ENCODE results near the gene TAF1B.

The TAF1B gene

DNA sequence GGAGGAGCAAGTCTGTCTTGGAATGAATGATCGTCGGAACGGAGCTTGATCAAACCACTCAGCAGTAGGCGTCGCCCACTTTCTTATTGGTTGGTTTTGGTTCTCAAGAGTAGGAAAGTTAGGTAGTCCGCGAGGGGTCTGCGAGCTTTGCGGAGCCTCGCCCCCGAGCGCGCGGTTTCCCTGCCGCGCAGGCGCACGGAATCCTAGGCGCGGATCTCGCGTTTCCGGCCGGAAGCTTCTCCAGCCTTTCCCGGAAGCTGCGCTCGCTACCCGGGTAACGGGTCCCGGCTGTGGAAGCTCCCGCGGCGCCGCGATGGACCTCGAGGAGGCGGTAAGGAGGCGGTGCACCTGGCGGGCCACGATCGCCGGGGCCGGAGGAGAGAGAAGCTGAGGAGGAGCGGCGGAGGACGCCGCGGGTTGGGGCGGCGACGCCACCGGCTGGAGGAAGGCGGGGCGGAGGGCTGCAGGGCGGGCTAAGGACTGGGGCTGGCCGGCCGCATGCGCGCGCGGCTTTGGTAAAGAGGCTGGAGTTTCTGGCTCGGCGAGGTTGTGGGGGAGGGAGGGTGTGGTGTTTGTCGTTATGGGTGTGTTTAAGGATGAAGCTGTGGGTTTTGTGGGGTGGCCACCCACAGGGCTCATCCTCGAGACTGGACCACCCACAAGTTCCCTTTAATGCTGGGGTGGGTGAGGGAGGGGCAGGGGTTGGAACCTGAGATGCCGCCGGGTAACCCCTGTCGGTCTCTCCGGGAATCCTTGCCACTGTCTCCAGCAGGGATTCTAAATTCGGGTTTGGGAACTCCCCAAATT is at the start of gene TAF1B:
Gene TAF1B, plus strand, starts transcription at position 246 of the 807 bp plus-strand sequence. Its CDS starts 68 bp downstream, at position 314.
- FAIRE-seq = peak; percentile 82

DNA sequence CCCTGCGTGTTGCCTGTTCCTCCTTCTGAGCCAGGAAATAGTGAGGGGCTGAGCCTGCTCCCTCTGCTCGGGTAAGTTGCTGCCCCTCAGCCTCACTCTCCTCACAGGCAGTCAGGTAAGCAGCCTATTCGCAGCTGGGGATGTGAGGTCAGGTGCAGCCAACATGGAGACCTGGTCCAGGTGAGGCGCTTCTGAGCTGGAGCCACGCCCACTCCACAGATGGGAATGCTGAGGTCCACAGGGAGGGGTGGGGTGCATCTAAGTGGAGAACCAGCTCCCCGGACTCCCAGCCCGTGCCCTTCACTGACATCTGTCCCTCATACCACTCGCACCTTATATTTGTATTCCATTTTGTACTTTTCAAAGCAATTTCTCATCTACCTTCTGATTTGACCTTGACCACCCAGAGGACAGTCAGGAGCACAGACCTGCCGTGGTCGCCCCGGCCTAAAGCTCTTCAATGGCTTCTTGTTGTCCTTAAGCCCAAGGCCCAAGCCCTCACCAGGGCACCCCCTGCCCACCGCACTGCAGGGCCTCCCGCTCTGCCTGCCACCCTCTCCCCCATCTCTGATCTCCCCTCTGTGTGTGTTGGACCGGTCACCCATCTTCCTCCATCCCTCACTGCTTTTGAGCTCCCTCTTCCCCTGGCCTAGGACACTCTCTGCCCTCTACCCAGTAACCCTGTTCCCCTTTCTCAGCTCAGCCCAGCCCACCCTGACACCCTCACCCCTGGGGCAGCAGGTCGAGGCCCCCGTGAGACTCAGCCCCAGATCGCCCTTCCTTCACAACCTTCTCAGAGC is 49.2 kb upstream of the TAF1B start:
- no peak for FAIRE-seq

DNA sequence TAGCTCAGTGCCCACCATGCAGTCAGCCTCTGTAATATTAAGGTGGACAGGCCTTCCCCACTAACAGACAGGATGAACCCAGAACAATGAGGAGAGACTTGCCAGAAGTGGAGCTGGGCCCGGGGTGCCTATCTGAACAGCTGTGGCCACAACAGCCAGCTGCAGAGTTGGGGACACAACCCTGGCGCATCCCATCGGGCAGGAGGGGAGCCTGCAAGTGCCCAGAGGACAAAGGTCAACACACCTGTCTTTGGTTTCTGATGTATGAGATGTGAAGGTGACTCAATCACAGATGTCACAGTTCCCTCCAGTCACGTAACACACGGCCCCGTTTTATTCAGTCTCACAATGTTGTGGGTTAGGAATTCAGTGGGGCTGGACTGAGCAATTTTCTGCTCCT is 48.2 kb upstream of the TAF1B start:
- no peak for FAIRE-seq

DNA sequence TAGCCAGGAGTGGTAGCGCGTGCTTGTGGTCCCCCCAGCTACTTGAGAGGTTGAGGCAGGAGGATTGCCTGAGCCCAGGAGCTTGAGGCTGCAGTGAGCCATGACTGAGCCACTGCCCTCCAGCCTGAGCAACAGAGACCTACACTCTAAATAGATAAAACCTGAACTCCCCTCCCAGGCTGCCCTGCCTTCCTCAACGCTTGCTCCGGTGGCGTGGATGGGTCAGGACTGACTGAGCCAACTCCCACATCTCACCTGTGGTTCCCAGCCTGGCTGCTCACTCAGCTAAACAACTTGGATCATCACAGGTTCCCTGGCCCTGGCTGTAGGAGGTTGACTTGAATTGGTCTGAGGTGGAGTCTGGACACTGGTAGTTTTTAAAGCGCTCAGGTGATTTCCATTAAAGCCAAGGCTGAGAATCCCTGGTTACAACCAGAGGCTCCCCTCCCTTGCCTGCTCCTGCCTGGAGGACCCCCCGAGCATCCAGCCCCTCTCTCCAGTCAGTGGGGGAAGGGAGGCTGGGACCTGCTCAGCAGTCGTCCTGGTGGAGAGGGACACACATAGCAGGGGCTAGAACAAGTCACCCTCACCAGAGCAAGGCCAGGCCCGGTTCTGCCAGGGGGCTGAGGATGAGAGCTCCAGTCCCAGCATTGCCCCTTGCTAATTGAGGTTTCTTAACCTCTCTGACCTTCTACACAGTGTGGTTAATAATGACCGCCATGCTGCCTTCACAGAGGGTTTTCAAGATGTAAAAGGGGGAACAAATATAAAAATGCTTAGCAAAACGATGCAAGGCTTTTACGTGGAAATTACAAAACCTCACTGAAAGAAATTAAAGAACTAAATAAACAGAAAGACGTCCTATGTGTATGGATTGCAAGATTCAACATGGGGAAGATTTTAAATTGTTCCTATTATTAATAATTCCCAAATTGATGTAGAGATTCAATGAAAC is 46.9 kb upstream of the TAF1B start:
- no peak for FAIRE-seq

DNA sequence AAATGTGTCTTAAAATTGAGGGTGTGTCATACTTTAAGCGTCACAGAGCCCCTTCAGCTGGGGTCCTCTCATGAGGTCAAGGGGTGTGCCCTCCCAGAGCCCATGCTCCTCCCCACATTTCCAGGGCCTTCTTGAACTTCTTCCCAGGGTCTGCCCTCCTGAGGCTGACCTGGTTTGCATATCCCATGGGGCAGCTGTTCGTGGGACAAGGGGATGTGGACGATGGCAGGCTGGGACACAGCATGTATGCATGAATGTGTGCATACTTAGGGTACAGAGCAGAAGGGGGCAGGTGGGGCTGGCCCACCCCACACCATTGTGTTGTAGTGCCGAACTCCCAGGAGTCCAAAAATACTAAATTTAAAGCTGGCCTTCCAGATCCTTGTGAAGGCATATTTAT is 46.2 kb upstream of the TAF1B start:
- no peak for FAIRE-seq

DNA sequence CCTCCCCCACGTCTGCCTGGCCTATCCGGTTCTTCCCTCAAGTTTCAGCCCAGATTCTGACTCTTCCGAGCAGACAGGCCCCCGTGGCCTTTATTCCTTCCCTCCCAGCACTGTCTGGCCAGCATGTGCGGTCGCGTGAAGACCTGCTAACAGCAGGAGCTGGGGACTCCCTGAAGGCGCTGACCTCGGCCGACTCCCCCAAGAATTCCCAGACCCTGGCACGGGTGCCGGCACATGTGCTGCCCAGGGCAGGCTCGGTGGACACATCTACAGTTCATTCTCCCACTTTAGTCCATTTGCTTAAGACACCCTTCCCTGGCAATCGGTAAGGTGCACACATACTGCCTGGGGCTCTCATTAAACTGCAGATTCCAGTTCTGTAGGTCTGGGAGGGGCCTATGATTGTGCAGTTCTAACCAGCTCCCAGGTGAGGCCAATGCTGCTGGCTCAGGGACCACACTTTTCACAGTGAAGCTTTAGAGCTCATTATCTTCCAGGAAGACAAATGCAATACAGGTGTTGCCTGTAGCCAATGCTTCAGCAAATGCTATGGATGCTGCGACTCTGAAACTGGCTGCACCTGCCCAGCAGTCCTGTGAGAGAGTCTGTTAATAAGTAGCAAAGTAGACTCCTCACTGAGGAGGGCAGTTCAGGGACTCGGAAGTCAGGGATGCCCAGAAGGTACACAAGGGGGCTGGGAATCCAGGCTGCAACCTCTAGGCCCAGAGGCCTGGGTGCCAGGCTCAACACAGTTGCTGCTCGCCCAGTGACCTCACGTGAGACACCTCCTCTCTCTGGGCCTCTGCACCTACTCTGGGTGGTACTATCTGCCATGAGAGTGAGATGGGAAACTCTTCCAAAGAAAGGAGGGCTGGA is 45.4 kb upstream of the TAF1B start:
- no peak for FAIRE-seq

DNA sequence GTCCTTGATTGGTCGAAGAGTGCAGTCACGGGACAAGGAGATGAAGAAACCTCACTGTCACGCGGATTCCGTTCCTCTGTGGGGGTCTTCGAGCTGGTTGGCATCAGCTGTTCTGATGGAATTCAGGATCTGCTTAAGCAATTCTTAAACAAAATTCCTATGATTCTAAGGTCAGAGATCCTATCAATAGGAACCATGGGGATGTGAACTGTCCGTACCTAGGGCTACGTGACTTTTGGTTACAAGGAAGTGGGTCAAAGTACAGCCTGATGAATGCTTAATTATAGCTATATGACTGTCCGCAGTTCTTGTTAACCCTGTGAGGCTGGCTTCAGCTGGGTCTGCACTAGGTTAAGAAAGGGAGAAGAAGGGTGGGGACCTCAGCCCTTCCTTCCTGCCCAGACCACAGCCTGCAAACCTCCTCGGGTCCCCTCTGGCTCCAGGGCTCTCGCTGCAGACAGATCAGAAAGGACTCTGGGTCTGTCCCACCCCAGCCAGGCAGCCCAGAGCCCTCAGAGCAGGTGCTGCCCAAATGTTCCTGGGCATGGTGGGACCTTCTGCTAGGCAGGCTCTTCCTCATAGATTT is 44.2 kb upstream of the TAF1B start:
- no peak for FAIRE-seq

DNA sequence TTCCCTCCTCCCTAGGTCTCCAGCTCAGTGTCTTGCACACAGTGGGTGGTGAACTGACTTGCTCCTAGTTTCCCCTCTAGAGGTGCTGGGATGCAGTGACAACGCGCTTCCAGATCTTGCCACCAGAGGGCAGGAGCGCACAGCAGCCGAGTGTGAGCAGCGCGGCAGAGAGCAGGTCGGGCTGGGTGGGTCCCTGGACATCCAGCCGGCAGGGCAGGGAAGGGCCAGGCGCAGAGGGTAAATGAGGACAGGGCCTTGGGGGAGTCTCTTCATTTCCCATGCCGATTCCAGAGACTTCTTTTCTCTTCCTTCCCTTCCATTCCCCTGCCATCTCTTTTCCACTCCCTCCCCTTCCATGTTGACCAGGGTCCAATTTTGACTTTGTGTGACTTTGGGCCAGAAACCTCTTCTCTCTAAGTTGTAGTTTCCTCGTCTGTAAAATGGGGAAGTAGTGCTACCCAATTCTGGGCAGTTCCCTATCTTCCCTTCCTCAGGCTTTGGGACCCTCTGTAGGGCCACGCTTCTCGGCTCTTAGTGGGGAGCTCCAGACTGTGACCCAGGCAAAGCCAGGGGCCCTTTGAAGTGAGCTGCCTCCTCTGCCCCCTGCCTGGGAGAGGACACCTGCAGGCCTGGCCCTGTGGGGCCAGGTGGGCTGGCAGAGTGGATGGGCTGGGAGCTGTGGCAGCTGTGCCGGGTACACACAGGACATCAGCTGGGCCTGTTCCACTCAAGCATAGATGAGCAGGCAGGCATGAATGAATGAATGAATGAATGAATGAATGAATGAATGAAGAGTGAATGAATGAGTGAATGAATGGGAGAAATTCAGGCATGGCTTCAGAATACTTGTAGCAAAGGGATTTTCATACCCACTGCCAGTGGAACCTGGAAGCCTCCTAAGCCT is 43.3 kb upstream of the TAF1B start:
- peak; percentile 11 for FAIRE-seq

DNA sequence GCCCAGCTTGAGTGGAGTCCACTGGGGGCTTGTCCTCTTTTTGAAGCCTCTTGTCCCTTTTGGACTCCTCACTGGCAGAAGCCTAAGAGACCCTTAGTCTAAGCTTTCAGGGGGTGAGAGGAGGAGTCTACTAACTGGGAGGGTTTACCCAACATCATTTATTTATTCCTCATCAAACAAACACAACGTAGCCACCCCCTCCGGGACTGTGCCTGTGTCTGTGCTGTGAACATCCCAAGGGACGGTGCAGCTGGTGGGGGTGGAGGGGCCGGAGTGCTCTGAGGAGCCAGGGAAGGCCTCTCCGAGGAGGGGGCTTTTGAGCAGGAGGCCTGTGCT is 42.7 kb upstream of the TAF1B start:
- FAIRE-seq = no peak

DNA sequence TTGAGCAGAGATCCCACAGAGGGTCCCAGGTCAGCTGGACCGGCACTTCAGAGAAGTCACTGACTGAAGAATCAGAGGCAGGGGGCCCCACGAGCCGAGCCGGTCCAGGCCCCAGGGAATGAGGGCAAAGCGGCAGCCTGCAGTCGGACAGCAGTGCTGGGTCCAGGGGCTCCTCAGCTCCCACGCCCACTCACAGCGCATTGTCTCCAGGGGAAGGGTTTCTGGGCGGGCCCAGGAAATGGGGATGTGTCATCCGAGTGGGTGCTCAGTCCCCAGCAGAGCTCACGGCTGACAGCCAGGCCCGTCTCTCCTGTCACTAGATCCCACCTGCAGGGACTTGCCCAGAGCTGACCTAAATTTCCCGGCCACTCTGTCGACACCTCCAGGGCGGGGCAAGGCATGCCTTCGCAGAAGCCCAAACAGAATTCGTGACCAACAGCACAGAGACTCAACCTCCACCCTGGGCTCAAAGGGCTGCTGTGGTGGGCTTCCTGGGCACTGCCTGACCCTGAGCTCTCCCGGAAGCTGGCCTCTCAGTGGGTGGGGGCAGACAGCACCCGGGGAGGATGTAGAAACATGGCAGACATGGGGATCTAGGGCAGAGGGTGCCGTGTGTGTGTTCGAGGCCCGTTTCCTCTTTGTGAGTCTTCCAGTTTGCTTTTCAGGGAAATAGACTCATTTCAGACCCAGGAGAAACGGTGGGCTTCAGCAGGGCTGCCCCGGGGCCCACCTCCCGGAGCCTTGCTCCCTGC is 42.1 kb upstream of the TAF1B start:
- FAIRE-seq = no peak

DNA sequence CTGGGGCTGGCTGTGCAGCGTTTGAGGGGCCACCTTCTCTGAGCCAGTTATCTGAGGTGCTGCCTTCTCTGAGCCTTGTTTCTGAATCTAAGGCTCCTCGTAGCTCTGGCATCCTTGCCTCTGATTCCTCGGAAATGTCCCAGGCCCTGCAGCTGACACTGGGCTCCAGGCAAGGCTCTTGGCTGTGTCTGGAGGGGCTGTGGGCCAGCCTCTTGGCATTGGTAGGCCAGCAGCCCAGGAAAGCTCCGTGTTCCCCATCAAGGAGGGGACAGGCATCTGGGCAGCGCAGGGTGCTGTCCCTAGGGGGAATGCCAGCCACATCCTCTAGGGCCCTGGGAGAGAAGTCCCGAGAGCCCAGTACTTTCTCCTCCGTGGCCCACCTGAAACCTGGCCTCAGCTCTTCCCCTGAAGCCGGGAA is 40.7 kb upstream of the TAF1B start:
- no peak for FAIRE-seq

DNA sequence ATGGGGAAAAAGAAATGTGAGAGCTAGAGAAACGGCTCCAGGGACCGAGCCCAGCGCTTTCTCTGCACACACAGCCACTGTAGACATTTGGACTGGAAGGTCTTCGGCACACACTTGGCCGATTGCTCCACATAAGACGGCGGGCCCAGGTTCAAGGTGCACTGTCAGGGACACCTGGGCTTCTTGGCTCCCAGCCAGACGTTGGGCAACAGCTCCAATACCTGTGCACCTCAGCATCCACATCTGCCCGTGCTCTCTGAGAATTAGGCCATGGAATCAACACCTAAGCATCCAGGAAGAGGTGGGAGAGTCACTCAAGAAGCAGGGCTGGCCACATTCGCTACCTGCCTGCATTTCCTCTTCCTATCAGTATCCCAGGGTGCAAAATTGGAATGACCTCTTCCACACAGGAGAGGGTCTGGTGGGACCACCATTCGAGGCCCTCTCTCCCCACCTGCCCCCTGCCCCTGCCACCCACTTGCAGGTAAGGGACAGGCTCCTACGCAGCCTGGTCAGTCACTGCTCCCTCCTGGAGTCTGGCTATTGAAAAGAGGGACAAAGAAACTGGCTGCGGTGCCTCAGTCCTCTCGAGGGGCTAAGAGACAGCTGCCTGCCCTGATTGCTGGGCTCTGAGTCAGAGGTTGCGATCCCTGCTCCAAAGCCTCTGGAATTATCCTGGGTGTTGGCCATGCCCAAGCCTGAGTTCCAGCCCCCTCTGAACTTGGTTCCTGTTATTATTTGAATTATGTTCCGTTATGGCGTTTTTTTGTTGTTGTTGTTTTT is 40.1 kb upstream of the TAF1B start:
- no peak for FAIRE-seq

DNA sequence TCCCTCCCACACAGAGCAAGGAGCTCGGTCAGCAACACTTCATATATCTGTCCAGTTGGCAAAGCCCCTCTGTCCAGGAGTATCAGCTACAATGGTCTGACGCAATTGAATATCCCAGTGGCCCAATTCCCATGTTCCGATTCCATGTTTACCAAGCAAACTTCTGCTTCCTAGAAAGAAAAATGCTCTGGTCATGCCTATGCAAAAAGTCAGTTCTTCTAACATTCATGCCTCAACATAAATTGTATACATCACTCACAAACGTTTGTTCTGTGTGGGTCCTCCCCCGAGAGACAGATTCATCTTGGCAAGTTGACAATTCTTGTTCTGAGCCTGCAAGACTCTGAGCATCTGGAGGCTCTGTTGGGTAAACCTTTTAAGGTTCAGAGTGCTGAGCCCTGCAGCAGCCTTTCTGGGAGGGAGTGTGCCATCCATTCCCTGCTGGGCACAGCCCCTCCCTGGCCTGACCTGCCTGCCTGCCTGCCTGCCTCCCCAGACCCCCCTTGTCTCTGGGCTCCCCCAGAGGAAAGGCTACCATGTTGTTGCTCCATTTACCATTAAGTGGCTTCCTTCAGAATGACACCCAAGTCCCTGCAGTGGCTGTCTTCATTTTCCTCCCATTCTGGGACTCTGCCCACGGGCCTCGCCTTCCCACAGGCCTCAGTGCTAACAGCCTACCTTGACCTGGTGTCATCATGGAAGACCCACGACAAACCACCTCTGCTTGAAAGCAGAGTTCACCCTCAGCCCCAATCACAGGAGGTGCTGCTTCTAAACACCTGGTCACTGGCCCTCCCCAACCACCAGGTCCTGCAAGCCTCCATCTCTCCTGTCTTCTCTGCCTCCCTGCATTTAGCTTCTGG is 37.6 kb upstream of the TAF1B start:
- no peak for FAIRE-seq

DNA sequence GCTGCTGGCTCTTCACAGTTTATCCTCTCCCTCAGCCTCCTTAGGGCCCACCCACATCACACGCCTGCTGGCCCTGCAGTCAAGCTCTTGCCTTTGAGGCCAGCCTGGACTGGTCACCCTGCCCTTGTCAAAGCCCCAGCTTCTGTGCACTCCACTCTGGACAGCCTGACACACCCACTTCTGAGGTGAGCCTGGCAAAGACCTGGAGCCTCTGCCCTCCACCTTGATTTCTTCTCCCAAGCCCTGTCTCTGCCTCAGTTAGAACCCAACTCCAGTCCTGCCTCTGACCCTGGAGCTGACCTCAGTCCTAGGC is 37.0 kb upstream of the TAF1B start:
- FAIRE-seq = no peak

DNA sequence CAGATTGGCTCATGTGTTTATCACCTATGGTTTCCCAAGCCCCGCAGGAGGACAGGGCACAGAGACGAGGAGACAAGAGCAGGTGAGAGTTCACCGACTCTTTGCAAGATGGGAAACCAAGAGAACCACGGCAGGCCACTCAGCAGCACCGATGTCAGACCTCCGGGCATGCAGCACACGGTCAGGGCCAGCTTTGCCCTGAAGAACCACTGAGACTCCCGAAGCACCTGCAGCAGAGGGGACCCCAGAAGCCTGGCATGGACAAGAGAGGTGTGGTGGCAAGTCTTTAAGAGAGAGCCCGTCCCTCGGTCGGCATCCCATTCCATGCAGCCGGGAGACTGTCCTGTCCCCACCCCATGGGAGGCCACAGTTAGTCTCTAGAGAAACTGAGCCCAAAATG is 36.6 kb upstream of the TAF1B start:
- no peak for FAIRE-seq

DNA sequence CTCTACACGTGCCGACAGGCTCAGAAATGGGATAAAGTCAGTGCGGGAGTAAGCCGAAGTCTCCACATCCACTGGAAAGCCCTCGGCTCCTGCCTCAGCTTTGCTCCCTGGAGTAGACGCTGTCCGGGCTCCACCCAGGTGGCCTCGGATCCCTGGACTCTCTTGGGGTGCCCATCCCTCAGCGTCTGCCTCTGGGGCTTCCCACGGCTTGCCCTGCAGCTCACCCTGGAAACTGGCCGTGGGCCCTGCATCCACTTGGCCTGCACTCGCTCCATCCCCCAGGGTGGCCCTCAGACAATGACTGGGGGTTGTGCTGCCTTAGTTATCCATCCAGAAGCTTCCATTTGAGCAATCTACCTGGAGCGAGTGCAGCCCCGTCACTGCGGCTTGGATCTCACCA is 36.2 kb upstream of the TAF1B start:
- no peak for FAIRE-seq

DNA sequence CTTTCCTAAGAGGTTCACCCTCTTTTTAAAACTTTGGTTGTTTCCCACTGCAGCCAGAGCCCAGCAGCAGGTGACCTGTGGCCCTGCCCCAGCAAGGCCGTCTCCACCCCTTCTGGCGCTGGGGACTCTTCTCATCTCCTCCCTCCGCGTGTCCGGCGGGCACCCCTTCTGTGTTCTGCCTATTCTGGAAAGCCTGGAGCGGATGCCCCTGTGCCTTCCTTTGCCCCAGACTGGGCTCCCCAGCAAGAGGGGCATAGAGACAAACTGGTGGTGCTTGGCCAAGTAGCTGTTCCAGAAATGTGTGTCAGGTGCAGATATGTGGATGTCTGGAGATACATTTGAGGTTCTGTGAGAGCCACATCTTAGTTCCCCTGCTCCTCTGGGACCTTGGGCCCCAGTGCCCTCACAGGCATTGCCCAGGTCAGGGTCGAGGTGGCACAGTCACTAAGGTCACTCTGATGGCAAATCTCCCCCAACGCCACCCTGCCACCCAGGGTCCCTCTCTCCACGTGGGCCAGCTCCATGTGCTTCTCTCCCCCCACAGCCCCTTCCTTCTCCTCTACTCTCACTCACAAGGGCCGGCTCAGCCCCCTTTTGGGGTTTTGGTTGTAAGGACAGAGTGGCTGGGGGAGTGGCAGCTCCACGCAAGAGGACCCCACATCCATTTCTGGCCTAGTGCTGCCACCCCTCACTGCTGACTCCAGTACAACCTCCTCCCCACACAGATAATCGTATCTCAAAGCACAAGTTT is 35.5 kb upstream of the TAF1B start:
- FAIRE-seq = no peak

Measured in TTC549 (cell line).